ENCODE data around the gene WDPCP. TPM values are rescaled to one million over a fixed set of nuclear protein-coding genes. Genes with fewer than 3 reads are reported as not detected.

Gene WDPCP
- total and polyA plus RNA-seq, 2 of the 4 experiments (the other 2 are of a cell fraction), result 2.2 to 10.2 TPM

DNA sequence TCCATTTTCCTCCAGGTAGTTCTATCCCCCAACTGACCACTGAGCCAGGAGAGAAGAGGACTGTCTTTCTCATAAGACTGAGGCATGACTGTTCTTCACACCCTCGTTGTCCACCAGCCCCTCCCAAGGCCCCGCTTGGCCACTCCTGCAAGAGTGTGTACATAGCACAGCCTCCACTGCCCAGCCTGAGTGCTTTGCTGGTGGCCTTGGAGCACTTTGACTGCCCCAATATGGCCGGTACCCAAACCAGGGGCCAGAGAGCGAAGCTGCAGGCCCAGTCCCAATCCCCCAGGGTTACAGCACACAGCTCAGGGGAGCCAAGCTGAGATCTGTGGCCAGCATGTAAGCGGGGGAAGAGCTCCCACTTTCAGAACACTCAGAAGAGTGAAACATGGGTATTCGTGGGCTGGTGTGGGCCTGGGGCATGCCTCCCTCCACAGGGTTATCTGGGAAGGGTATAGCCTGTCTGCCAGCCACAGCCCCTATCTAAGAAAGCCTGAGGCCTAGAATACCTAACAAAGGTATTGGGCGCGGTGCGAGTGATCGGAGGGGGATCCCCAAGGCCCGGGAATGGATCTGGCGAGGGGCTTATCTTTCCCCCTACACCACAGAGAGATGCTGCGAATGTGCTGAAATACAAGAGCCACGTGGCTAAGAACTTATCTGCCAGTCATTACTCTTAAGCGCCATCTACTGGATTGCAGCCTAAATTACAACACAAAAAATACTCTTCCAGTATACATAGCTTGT lies 163.8 kb downstream of the WDPCP start (continued):
- no peak for TF ChIP-seq MAFK (IDR thresholded peaks at IDR 0.05; ENCODE audit: low read depth, low read length)

- intact Hi-C loops (cut with micrococcal nuclease) (no loop called here), dilution Hi-C loops (cut with HindIII; ENCODE audit: low sequenced_read_pairs, unreplicated experiment) (no loop called here), in situ Hi-C loops (cut with MboI; ENCODE audit: low sequenced_read_pairs) (no loop called here)
- Histone ChIP-seq H4K5ac (ENCODE audit: low read depth, low read length) (no peak overlapping the region), H2AK5ac (ENCODE audit: low read depth, low read length) (no peak overlapping the region), H2AK9ac (replicated peaks; ENCODE audit: low read depth, low read length, poor library complexity) (no peak overlapping the region), H3K4me1 (ENCODE audit: control insufficient read depth, insufficient read depth, low read length) (no peaks in the 10 kb centered on the region), H2BK120ac (ENCODE audit: low read depth, low read length) (no peak overlapping the region), H4K8ac (ENCODE audit: low read depth in 2 of 2, low read length in 2 of 2) (no peak overlapping the region), H4K91ac (ENCODE audit: insufficient read depth, low read depth, low read length) (no peak overlapping the region), H3K4ac (ENCODE audit: low read depth, low read length) (no peak overlapping the region), H3K36me3 (ENCODE audit: control insufficient read depth, insufficient read depth, low read length) (no peaks in the 10 kb centered on the region), H3K23ac (ENCODE audit: low read depth, low read length) (no peak overlapping the region), H3K4me3 (ENCODE audit: insufficient read depth, low read depth, low read length) (no peak overlapping the region), H4K20me1 (ENCODE audit: insufficient read depth, low read length) (no peaks in the 10 kb centered on the region), H2BK5ac (ENCODE audit: low read depth, low read length, poor library complexity, severe bottlenecking) (no peak overlapping the region), H3K18ac (ENCODE audit: low read depth, low read length) (no peak overlapping the region), H3K14ac (replicated peaks; ENCODE audit: low read depth, low read length) (no peak overlapping the region), H3K27ac (ENCODE audit: insufficient read depth, low read length) (no peak overlapping the region), H3K9me1 (ENCODE audit: insufficient read depth, low read length) (no peaks in the 10 kb centered on the region), H2BK20ac (ENCODE audit: low read depth, low read length) (no peak overlapping the region), H3K56ac (ENCODE audit: extremely low read depth, insufficient read depth, low read length) (no peak overlapping the region), H3K27me3 (ENCODE audit: control insufficient read depth, insufficient read depth, low read length) (no peaks in the 10 kb centered on the region), H3K79me1 (ENCODE audit: low read depth in 1 of 2, low read length in 2 of 2) (no peaks in the 10 kb centered on the region), H3K9ac (ENCODE audit: low read depth, low read length) (no peak overlapping the region), H2BK15ac (ENCODE audit: low read depth, low read length) (no peak overlapping the region), H2AFZ (replicated peaks; ENCODE audit: low read length, poor library complexity) (no peak overlapping the region), H3K4me2 (ENCODE audit: low read depth, low read length) (no peak overlapping the region), H3K9me3 (ENCODE audit: control insufficient read depth, insufficient read depth, low read length) (no peaks in the 10 kb centered on the region)
- no TSS peak for BruUV-seq (replicated peaks)
- POLR2A ChIA-PET (ENCODE audit: unreplicated experiment), result no interaction called here
- no peak for DNase-seq
- no peak for TF ChIP-seq ELK1 (IDR thresholded peaks at IDR 0.05; ENCODE audit: borderline replicate concordance, low read depth, low read length)
- TF ChIP-seq RCOR1 (IDR thresholded peaks at IDR 0.05; ENCODE audit: insufficient replicate concordance, low read length), result no peak
- no peak for TF ChIP-seq CTCF (conservative IDR thresholded peaks at IDR 0.05; ENCODE audit: low read depth, low read length)
- TF ChIP-seq MXI1 (IDR thresholded peaks at IDR 0.05; ENCODE audit: borderline replicate concordance, low read depth, low read length), result no peak
- ATAC-seq (ENCODE audit: low read depth), result no peak
- no CpG with 5 or more reads among the region's 1 CpG for WGBS, 2 experiments (ENCODE audit: extremely low coverage in 2 of 2, insufficient read length in 1 of 2)
- CTCF ChIA-PET, result interaction anchor here (1.0 to 1.1 kb wide), 2 partner anchors 14 to 23 kb away, joined by 3 read pairs; no protein-coding TSS in a partner anchor
Observed at GRCh38 chr2:63422556-63422955, 165.7 kb downstream of the WDPCP start.

Measured in IMR-90 (cell line).